Upper lobe of left lung (tissue), 4 donors: Measurements from ENCODE around the gene ZNF618.

ENCODE experiments used
- CTCF ChIP-seq, 6 experiments: fragments of 450-650 bp in 4 of 6; fragments of 200-600 bp in 2 of 6; sonication (generic) in 2 of 6; IDR thresholded peaks; one replicate each; pipeline ENCODE4 v1.5.1; 2016 to 2019; ENCODE audit warnings: antibody characterized with exemption in 6 of 6
- POLR2AphosphoS5 ChIP-seq, 2 donors: sonication (generic); formaldehyde crosslinking; IDR thresholded peaks; one replicate each; pipeline ENCODE4 v1.5.1; 2017; ENCODE audit warnings: antibody characterized with exemption in 2 of 2

GRCh38 chr9:114012126-114012525 is 136.0 kb downstream of the ZNF618 start:
- TF ChIP-seq CTCF (IDR thresholded peaks at IDR 0.05) (no peak), POLR2AphosphoS5 (IDR thresholded peaks at IDR 0.05) (no peak)
